Liver (tissue), 9 donors: ENCODE data around the gene KRT83. TPM values are rescaled to one million over a fixed set of nuclear protein-coding genes. Genes with fewer than 3 reads are reported as not detected.

ENCODE experiments used
- DNase-seq: peaks from one replicate; pipeline ENCODE4 v3.0.0-alpha.2; 2017; ENCODE audit warnings: low spot score
- H3K27ac ChIP-seq, 2 donors: one replicate each; pipeline ENCODE4 v1.7.0; 2013; ENCODE audit warnings: inconsistent platforms in 2 of 2, low read length in 2 of 2, control low read depth in 1 of 2, low read depth in 1 of 2, mild to moderate bottlenecking in 1 of 2
- H3K27me3 ChIP-seq, 4 donors: one replicate each; pipeline versions ENCODE4 v1.6.1 to v1.7.0; 2013; ENCODE audit warnings: low read length in 3 of 4, inconsistent platforms in 1 of 4, mild to moderate bottlenecking in 1 of 4, moderate library complexity in 1 of 4; ENCODE audit not compliant: control insufficient read depth in 4 of 4, insufficient read depth in 4 of 4
- H3K36me3 ChIP-seq, 4 donors: one replicate each; pipeline versions ENCODE4 v1.6.1 to v1.7.0; 2013; ENCODE audit warnings: low read length in 3 of 4, mild to moderate bottlenecking in 3 of 4, low read depth in 1 of 4, moderate library complexity in 1 of 4; ENCODE audit not compliant: control insufficient read depth in 4 of 4, insufficient read depth in 3 of 4
- H3K4me1 ChIP-seq, 4 donors: one replicate each; pipeline versions ENCODE4 v1.6.1 to v1.7.0; 2013; ENCODE audit warnings: low read length in 3 of 4, mild to moderate bottlenecking in 3 of 4, moderate library complexity in 1 of 4; ENCODE audit not compliant: control insufficient read depth in 4 of 4, insufficient read depth in 4 of 4
- H3K4me3 ChIP-seq, 3 donors: one replicate each; pipeline versions ENCODE4 v1.6.1 to v1.7.0; 2013; ENCODE audit warnings: low read length in 3 of 3, control low read depth in 1 of 3, low read depth in 1 of 3, mild to moderate bottlenecking in 1 of 3
- H3K9ac ChIP-seq, 2 donors: one replicate each; pipeline ENCODE4 v1.7.0; 2013; ENCODE audit warnings: low read length in 2 of 2, mild to moderate bottlenecking in 2 of 2, moderate library complexity in 2 of 2, control low read depth in 1 of 2, low read depth in 1 of 2
- H3K9me3 ChIP-seq, 4 donors: one replicate each; pipeline versions ENCODE4 v1.6.1 to v1.7.0; 2013; ENCODE audit warnings: low read length in 3 of 4; ENCODE audit not compliant: control insufficient read depth in 4 of 4
- ATF3 ChIP-seq: IDR thresholded peaks from 2 replicates; pipeline ENCODE4 v1.6.1; 2016; ENCODE audit warnings: antibody characterized with exemption
- CTCF ChIP-seq: fragments of 150-350 bp; IDR thresholded peaks from 2 replicates; pipeline ENCODE4 v1.5.1; 2017; ENCODE audit warnings: improper control_type of control experiment, low read depth, low read length; ENCODE audit not compliant: missing input control
- EGR1 ChIP-seq, 2 donors: IDR thresholded peaks; 2 replicates each; pipeline ENCODE4 v1.6.1; 2016 to 2018; ENCODE audit warnings: antibody characterized with exemption in 2 of 2, low read depth in 2 of 2
- FOXA1 ChIP-seq: IDR thresholded peaks from 2 replicates; pipeline ENCODE4 v1.6.1; 2016; ENCODE audit warnings: antibody characterized with exemption
- FOXA2 ChIP-seq: IDR thresholded peaks from 2 replicates; pipeline ENCODE4 v1.6.1; 2016; ENCODE audit warnings: antibody characterized with exemption
- GABPA ChIP-seq, 2 donors: IDR thresholded peaks in 1 of 2; conservative IDR thresholded peaks in 1 of 2; 2 replicates each; pipeline ENCODE4 v1.6.1; 2016; ENCODE audit warnings: antibody characterized with exemption in 2 of 2, mild to moderate bottlenecking in 1 of 2, moderate library complexity in 1 of 2
- HNF4G ChIP-seq: IDR thresholded peaks from 2 replicates; pipeline ENCODE4 v1.6.1; 2016; ENCODE audit warnings: antibody characterized with exemption
- JUND ChIP-seq, 2 donors: IDR thresholded peaks; 2 replicates each; pipeline ENCODE4 v1.6.1; 2016; ENCODE audit warnings: antibody characterized with exemption in 2 of 2
- NR2F2 ChIP-seq: IDR thresholded peaks from 2 replicates; pipeline ENCODE4 v1.6.1; 2016; ENCODE audit warnings: antibody characterized with exemption
- RAD21 ChIP-seq, 2 donors: IDR thresholded peaks; 2 replicates each; pipeline ENCODE4 v1.6.1; 2016; ENCODE audit warnings: antibody characterized with exemption in 2 of 2, mild to moderate bottlenecking in 2 of 2
- REST ChIP-seq: IDR thresholded peaks from 2 replicates; pipeline ENCODE4 v1.6.1; 2016; ENCODE audit warnings: antibody characterized with exemption, mild to moderate bottlenecking
- RXRA ChIP-seq, 2 donors: IDR thresholded peaks; 2 replicates each; pipeline ENCODE4 v1.6.1; 2017 to 2018; ENCODE audit warnings: antibody characterized with exemption in 2 of 2, mild to moderate bottlenecking in 1 of 2
- SP1 ChIP-seq: IDR thresholded peaks from 2 replicates; pipeline ENCODE4 v1.6.1; 2018; ENCODE audit warnings: antibody characterized with exemption, mild to moderate bottlenecking
- TAF1 ChIP-seq: conservative IDR thresholded peaks from 2 replicates; pipeline ENCODE4 v1.6.1; 2016; ENCODE audit warnings: antibody characterized with exemption, mild to moderate bottlenecking
- YY1 ChIP-seq: IDR thresholded peaks from 2 replicates; pipeline ENCODE4 v1.6.1; 2016; ENCODE audit warnings: antibody characterized with exemption, mild to moderate bottlenecking
- ZBTB33 ChIP-seq: IDR thresholded peaks from 2 replicates; pipeline ENCODE4 v1.6.1; 2016; ENCODE audit warnings: antibody characterized with exemption
- WGBS: extraction: QIAGEN DNeasy Blood & Tissue Kit; methylation state at CpG from one replicate; pipeline ENCODE4 v1.1.7; 2013; 5-methylcytosine and 5-hydroxymethylcytosine counted together
- polyA plus RNA-seq, 2 donors: library from polyadenylated mRNA; stranded (reverse) in 1 of 2; unstranded in 1 of 2; fragments of 200-250 nt in 1 of 2; fragments of >200 nt in 1 of 2; fragmentation: Nextera tagmentation in 1 of 2; extraction: Ambion mirVana in 1 of 2; gene quantifications; one replicate each; pipeline versions ENCODE4 v1.2.1 to v1.2.3, GENCODE V29; 2013 to 2015
- total RNA-seq, 2 donors: library from RNA; depleted of rRNA; stranded (reverse); fragments of >200 nt; gene quantifications; one replicate each; pipeline ENCODE4 v1.2.3, GENCODE V29; 2014
- TF ChIP-seq, protein P1 (sequence below): IDR thresholded peaks from 2 replicates; pipeline ENCODE4 v1.6.1; 2016; ENCODE audit warnings: antibody characterized with exemption
- donor health status: healthy.
- donor health status: healthy.
- donor health status: healthy.
- donor health status: healthy.
- donor health status: healthy.

KRT83 gene
- total and polyA plus RNA-seq, 4 donors = not detected

- TF ChIP-seq ATF3 (no peak), RAD21 (IDR thresholded peaks at IDR 0.05) (no peak), CTCF (no peak), RXRA (IDR thresholded peaks at IDR 0.05) (no peak)
Measured at GRCh38 chr12:52333321-52333720, 12.1 kb upstream of the KRT83 start (continued).

DNA sequence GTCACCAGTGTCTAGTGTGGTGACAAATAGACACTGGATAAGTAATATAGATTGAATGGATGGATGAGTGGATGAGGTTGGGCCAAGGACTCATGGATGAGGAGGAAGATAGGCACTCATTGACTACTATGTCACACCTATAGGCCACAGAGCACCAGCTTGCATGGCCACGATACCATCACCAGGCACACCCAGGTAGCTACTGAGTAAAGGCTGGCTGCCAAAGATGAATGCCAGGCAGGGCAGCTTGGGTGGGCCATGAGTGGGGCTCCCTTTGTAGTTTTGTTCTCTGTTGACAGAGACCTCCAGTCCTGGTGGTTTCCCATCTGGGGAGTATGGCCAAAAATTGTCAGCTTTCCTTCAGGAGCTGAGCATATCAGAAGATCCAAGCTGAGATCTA is 11.2 kb upstream of the KRT83 start:
- TF ChIP-seq RAD21 (IDR thresholded peaks at IDR 0.05) (no peak), FOXA1 (no peak), FOXA2 (no peak), TAF1 (no peak), NR2F2 (no peak), CTCF (no peak), GABPA (IDR thresholded peaks at IDR 0.05 in 1 of 2, conservative IDR thresholded peaks at IDR 0.05 in 1 of 2) (no peak), JUND (IDR thresholded peaks at IDR 0.05) (no peak), SP1 (no peak), YY1 (no peak), HNF4G (no peak), RXRA (IDR thresholded peaks at IDR 0.05) (no peak), EGR1 (IDR thresholded peaks at IDR 0.05; ENCODE audit: low read depth in 2 of 2) (no peak), ATF3 (no peak), REST (no peak), ZBTB33 (no peak)
- TF ChIP-seq, protein P1, sequence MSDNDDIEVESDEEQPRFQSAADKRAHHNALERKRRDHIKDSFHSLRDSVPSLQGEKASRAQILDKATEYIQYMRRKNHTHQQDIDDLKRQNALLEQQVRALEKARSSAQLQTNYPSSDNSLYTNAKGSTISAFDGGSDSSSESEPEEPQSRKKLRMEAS = no peak
- DNase-seq = no peak
- no peaks in the 10 kb centered on the region for H3K9me3 ChIP-seq

More for the DNA sequence above, 11.2 kb upstream of the KRT83 start:
- Histone ChIP-seq H3K4me3 (no peak overlapping the region), H3K9ac (no peak overlapping the region), H3K36me3 (no peaks in the 10 kb centered on the region), H3K4me1 (peaks cover 0 to 36% (median 24%) of the 10 kb centered on the region in 4 donors), H3K27me3 (no peaks in the 10 kb centered on the region), H3K27ac (no peak overlapping the region)
- WGBS = 100% methylated on average over 1 of the region's 1 CpG
